Measurements from ENCODE around the gene CBX7.
"Not testable (repeated sequence)": the region's sequence is repeated elsewhere in the genome, so short reads cannot be mapped to it uniquely, and the experiment has no call there.

CBX7 gene

GRCh38 chr22:39173787-39174497 lies 21.5 kb upstream of the CBX7 start:
- DNase-seq = no peak

GRCh38 chr22:39173050-39173706 lies 20.7 kb upstream of the CBX7 start:
- no peak for DNase-seq

- not testable (repeated sequence) for DNase-seq
Measured at GRCh38 chr22:39172265-39173049, 20.0 kb upstream of the CBX7 start.

- no peak for DNase-seq
Measured at GRCh38 chr22:39171623-39172264, 19.3 kb upstream of the CBX7 start.

- no peak for DNase-seq
Measured at GRCh38 chr22:39170825-39171622, 18.5 kb upstream of the CBX7 start.

- no peak for DNase-seq
Measured at GRCh38 chr22:39169797-39170466, 17.5 kb upstream of the CBX7 start.

GRCh38 chr22:39166547-39166946 lies 14.1 kb upstream of the CBX7 start:
- DNase-seq = no peak

- not testable (repeated sequence) for DNase-seq
Measured at GRCh38 chr22:39156093-39156492, 3.6 kb upstream of the CBX7 start.

- no peak for DNase-seq
Measured at GRCh38 chr22:39155421-39155820, 2.9 kb upstream of the CBX7 start.

GRCh38 chr22:39153220-39153717 lies 789 bp upstream of the CBX7 start:
- DNase-seq = no peak

GRCh38 chr22:39152024-39152510 lies 413 bp downstream of the CBX7 start:
- no peak for DNase-seq

GRCh38 chr22:39151329-39151975 lies 1.0 kb downstream of the CBX7 start:
- DNase-seq = no peak

GRCh38 chr22:39150848-39151215 lies 1.6 kb downstream of the CBX7 start:
- DNase-seq = no peak

GRCh38 chr22:39149915-39150847 lies 2.3 kb downstream of the CBX7 start:
- no peak for DNase-seq

- DNase-seq = no peak
Measured at GRCh38 chr22:39148727-39149535, 3.5 kb downstream of the CBX7 start.

- DNase-seq = no peak
Measured at GRCh38 chr22:39148026-39148726, 4.3 kb downstream of the CBX7 start.

GRCh38 chr22:39147335-39148025 lies 5.0 kb downstream of the CBX7 start:
- DNase-seq = no peak
